ENCODE measurements around the gene SCCPDH.
"Not testable (repeated sequence)": the region's sequence is repeated elsewhere in the genome, so short reads cannot be mapped to it uniquely, and the experiment has no call there.

SCCPDH gene

GRCh38 chr1:246805135-246805716, 81.0 kb downstream of the SCCPDH start:
- H3K27ac ChIP-seq (ENCODE audit: low read length), result no peak overlapping the region
- no peaks in the 10 kb centered on the region for H3K36me3 ChIP-seq (replicated peaks; ENCODE audit: low read depth, low read length)
- H3K4me1 ChIP-seq (ENCODE audit: low read length), result no peaks in the 10 kb centered on the region
- no peak overlapping the region for H2AFZ ChIP-seq (ENCODE audit: low read depth, low read length)
- no peak overlapping the region for H3K4me3 ChIP-seq (ENCODE audit: low read length)
- no peak overlapping the region for H3K4me2 ChIP-seq (ENCODE audit: low read length)
- no peaks in the 10 kb centered on the region for H3K79me2 ChIP-seq (ENCODE audit: low read length)
- no peaks in the 10 kb centered on the region for H4K20me1 ChIP-seq (ENCODE audit: insufficient read depth, low read length)
- peaks cover 12% of the 10 kb centered on the region; the same call in 1 of the 2 replicates for H3K27me3 ChIP-seq (ENCODE audit: low read depth, low read length)
- H3K9me3 ChIP-seq (ENCODE audit: insufficient read depth, low read length), result 0 out of 2 replicates have a peak, but pooled peaks cover 6% of the 10 kb centered on the region
- TF ChIP-seq CTCF (IDR thresholded peaks at IDR 0.05; ENCODE audit: low read depth, low read length), result no peak
- no peak for TF ChIP-seq EZH2phosphoT487 (IDR thresholded peaks at IDR 0.05; ENCODE audit: low read depth)
- no peak overlapping the region for H3K9ac ChIP-seq (ENCODE audit: low read length)

GRCh38 chr1:246809473-246809872, 85.3 kb downstream of the SCCPDH start:
- Histone ChIP-seq H3K36me3 (replicated peaks; ENCODE audit: low read depth, low read length) (no peaks in the 10 kb centered on the region), H3K27me3 (ENCODE audit: low read depth, low read length) (peaks cover 12% of the 10 kb centered on the region; the same call in 1 of the 2 replicates)
- TF ChIP-seq CTCF (IDR thresholded peaks at IDR 0.05; ENCODE audit: low read depth, low read length) (peak; percentile 30), EZH2phosphoT487 (IDR thresholded peaks at IDR 0.05; ENCODE audit: low read depth) (no peak)

GRCh38 chr1:246811985-246812384, 87.8 kb downstream of the SCCPDH start:
- Histone ChIP-seq H3K9ac (ENCODE audit: low read length) (no peak overlapping the region), H3K36me3 (replicated peaks; ENCODE audit: low read depth, low read length) (no peaks in the 10 kb centered on the region), H4K20me1 (ENCODE audit: insufficient read depth, low read length) (no peaks in the 10 kb centered on the region), H3K27ac (ENCODE audit: low read length) (no peak overlapping the region), H3K79me2 (ENCODE audit: low read length) (no peaks in the 10 kb centered on the region), H3K9me3 (ENCODE audit: insufficient read depth, low read length) (no peaks in the 10 kb centered on the region), H2AFZ (ENCODE audit: low read depth, low read length) (no peak overlapping the region), H3K4me1 (ENCODE audit: low read length) (no peaks in the 10 kb centered on the region), H3K27me3 (ENCODE audit: low read depth, low read length) (peaks cover 12% of the 10 kb centered on the region), H3K4me2 (ENCODE audit: low read length) (no peak overlapping the region), H3K4me3 (ENCODE audit: low read length) (no peak overlapping the region)
- TF ChIP-seq EZH2phosphoT487 (IDR thresholded peaks at IDR 0.05; ENCODE audit: low read depth) (no peak), CTCF (IDR thresholded peaks at IDR 0.05; ENCODE audit: low read depth, low read length) (no peak)

More at GRCh38 chr1:246809473-246809872, 85.3 kb downstream of the SCCPDH start:
- Histone ChIP-seq H3K27ac (ENCODE audit: low read length) (no peak overlapping the region), H3K4me3 (ENCODE audit: low read length) (no peak overlapping the region), H4K20me1 (ENCODE audit: insufficient read depth, low read length) (no peaks in the 10 kb centered on the region), H3K4me1 (ENCODE audit: low read length) (no peaks in the 10 kb centered on the region), H3K9ac (ENCODE audit: low read length) (no peak overlapping the region), H3K4me2 (ENCODE audit: low read length) (no peak overlapping the region), H3K79me2 (ENCODE audit: low read length) (no peaks in the 10 kb centered on the region), H2AFZ (ENCODE audit: low read depth, low read length) (no peak overlapping the region), H3K9me3 (ENCODE audit: insufficient read depth, low read length) (no peaks in the 10 kb centered on the region)

- H3K4me3 ChIP-seq (ENCODE audit: low read length); H4K20me1 ChIP-seq (ENCODE audit: insufficient read depth, low read length); H3K9me3 ChIP-seq (ENCODE audit: insufficient read depth, low read length); H2AFZ ChIP-seq (ENCODE audit: low read depth, low read length); H3K4me1 ChIP-seq (ENCODE audit: low read length); H3K36me3 ChIP-seq (replicated peaks; ENCODE audit: low read depth, low read length); H3K27me3 ChIP-seq (ENCODE audit: low read depth, low read length); H3K27ac ChIP-seq (ENCODE audit: low read length); H3K4me2 ChIP-seq (ENCODE audit: low read length); H3K9ac ChIP-seq (ENCODE audit: low read length); H3K79me2 ChIP-seq (ENCODE audit: low read length): not testable (repeated sequence)
Measured at GRCh38 chr1:246813325-246813724, 89.1 kb downstream of the SCCPDH start.
